ENCODE measurements around the gene ARFGAP1. TPM values are rescaled to one million over a fixed set of nuclear protein-coding genes. Genes with fewer than 3 reads are reported as not detected.

ARFGAP1 gene
- total and polyA plus RNA-seq, 2 of the 8 experiments (the other 6 are each of a cell fraction or from before 2014, with no cell fraction given), result 93.7 to 100 TPM

GRCh38 chr20:63328026-63328700 is 55.5 kb downstream of the ARFGAP1 start:
- FAIRE-seq (no peak), DNase-seq (ENCODE audit: low read depth in 1 of 2, low spot score in 2 of 2) (no peak)
- no peaks in the 10 kb centered on the region for H3K79me2 ChIP-seq (ENCODE audit: control insufficient read depth in 1 of 2, insufficient read depth in 2 of 2, low read length in 2 of 2)
- ChIA-PET POLR2A (ENCODE audit: partially characterized antibody) (no interaction called here), CTCF (ENCODE audit: partially characterized antibody) (interaction anchor here (0.9 to 5.9 kb wide), 5 partner anchors 18 to 146 kb away, joined by 3 to 43 read pairs (median 10); no protein-coding TSS in a partner anchor)
- no peak overlapping the region for H3K4me2 ChIP-seq (ENCODE audit: insufficient read depth in 1 of 2, low read depth in 2 of 2, low read length in 2 of 2)
- no peak overlapping the region for H3K56ac ChIP-seq (replicated peaks; ENCODE audit: insufficient read length, low read depth, low read length)
- no peak overlapping the region for H3K27ac ChIP-seq (ENCODE audit: low read depth, low read length)
- H3K9me3 ChIP-seq (ENCODE audit: insufficient read depth in 2 of 2, low read depth in 1 of 2, low read length in 1 of 2), result peaks cover 6 to 17% of the 10 kb centered on the region in 2 experiments; a peak in 3 of 4 replicates
- H4K20me1 ChIP-seq (replicated peaks in 1 of 2; ENCODE audit: control insufficient read depth in 1 of 2, insufficient read depth in 2 of 2, low read length in 2 of 2), result no peaks in the 10 kb centered on the region
- no peak overlapping the region for H4K91ac ChIP-seq (replicated peaks; ENCODE audit: insufficient read length, low read length)
- no peak overlapping the region for H3K14ac ChIP-seq (ENCODE audit: insufficient read length)
- H3K9ac ChIP-seq (replicated peaks in 1 of 4; ENCODE audit: extremely low read depth in 1 of 4, low read depth in 3 of 4, low read length in 3 of 4), result no peak overlapping the region
- H3K4ac ChIP-seq (replicated peaks; ENCODE audit: insufficient read length, low read depth, low read length), result no peak overlapping the region
- H3K4me3 ChIP-seq (ENCODE audit: extremely low read depth in 1 of 4, insufficient read depth in 2 of 4, low read depth in 3 of 4, low read length in 4 of 4), result no peak overlapping the region
- peak overlapping the region; percentile 25; the same call in 1 of the 2 replicates for H2BK15ac ChIP-seq (ENCODE audit: low read length)
- H3K18ac ChIP-seq (ENCODE audit: extremely low read depth, low read length), result no peak overlapping the region
- no peaks in the 10 kb centered on the region for H3K79me1 ChIP-seq (ENCODE audit: low read depth, low read length)
- peak overlapping the region; percentile 75; the same call in 1 of the 2 replicates for H2BK12ac ChIP-seq (ENCODE audit: low read depth, low read length)
- H3K4me1 ChIP-seq (replicated peaks in 1 of 4; ENCODE audit: control insufficient read depth in 3 of 4, insufficient read depth in 4 of 4, low read length in 3 of 4), result peaks cover 0 to 5% (median 1%) of the 10 kb centered on the region in 4 experiments; a peak in 3 of 7 replicates
- H2BK120ac ChIP-seq (replicated peaks; ENCODE audit: low read depth, low read length), result no peak overlapping the region
- H3K23me2 ChIP-seq (ENCODE audit: low read depth, low read length), result no peaks in the 10 kb centered on the region
- H3K23ac ChIP-seq (ENCODE audit: insufficient read length), result no peak overlapping the region
- H2BK20ac ChIP-seq (ENCODE audit: low read length), result no peak overlapping the region
- H2AFZ ChIP-seq (ENCODE audit: low read length), result no peak overlapping the region
- no peak overlapping the region for H2AK5ac ChIP-seq (ENCODE audit: low read depth, low read length)
- no peak overlapping the region for H2BK5ac ChIP-seq (ENCODE audit: low read depth, low read length)
- 91% methylated on average over 18 of the region's 20 CpGs; no CpG with 5 or more reads in 1 of the 2 experiments for WGBS, 2 experiments (ENCODE audit: extremely low coverage in 1 of 2, insufficient coverage in 1 of 2, insufficient read length in 1 of 2, insufficient replicate concordance in 2 of 2, low coverage in 1 of 2, low lambda C conversion rate in 2 of 2, missing lambda C conversion rate in 1 of 2)
- no peak overlapping the region for H4K8ac ChIP-seq (ENCODE audit: extremely low read depth, insufficient read depth, low read length)
- no peaks in the 10 kb centered on the region for H3K27me3 ChIP-seq (replicated peaks in 1 of 4; ENCODE audit: control insufficient read depth in 3 of 4, extremely low read depth in 1 of 4, insufficient read depth in 3 of 4, low read length in 3 of 4)
- H3K36me3 ChIP-seq (ENCODE audit: control insufficient read depth in 2 of 4, insufficient read depth in 4 of 4, low read length in 3 of 4), result no peaks in the 10 kb centered on the region
- H4K5ac ChIP-seq (ENCODE audit: insufficient read length, low read depth, low read length), result no peak overlapping the region
- no peak for TF ChIP-seq TAF7 (optimal IDR thresholded peaks at IDR 0.05; ENCODE audit: borderline replicate concordance, low read depth, low read length)
- peak in 2 of 3 experiments; percentile 14 to 18; a peak in 2 of 4 replicates for TF ChIP-seq CTCF (IDR thresholded peaks at IDR 0.05; ENCODE audit: control extremely low read depth in 1 of 3, insufficient read depth in 1 of 3, low read depth in 1 of 3, low read length in 3 of 3)
